GM18526 (cell line): ENCODE measurements around the gene OSBP2.

Source experiments
- POLR2A ChIP-seq: IDR thresholded peaks from 3 replicates; pipeline ENCODE4 v1.6.1; 2011; ENCODE audit not compliant: insufficient read length; ENCODE audit errors: extremely low read depth

The OSBP2 gene

DNA sequence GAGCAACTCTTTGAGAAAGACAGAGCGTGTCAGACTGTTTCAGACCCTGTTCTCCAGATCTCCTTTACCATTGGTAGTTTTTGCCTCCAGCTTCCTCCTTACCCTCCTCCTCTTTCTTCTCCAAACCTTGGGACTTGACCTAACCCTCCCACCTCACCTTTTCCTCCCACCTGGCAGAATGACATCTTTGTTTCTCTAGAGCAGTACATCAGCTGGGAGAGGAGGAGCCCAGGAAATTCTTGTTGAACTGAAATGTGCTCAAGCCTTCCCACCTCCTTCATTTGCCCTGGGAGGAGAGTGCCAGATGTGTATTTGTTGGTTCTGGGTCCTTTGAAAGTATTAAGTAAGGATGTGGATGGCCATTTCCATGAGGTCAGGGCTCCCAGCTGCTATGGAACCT, 17.4 kb downstream of the OSBP2 start:
- TF ChIP-seq POLR2A: no peak

DNA sequence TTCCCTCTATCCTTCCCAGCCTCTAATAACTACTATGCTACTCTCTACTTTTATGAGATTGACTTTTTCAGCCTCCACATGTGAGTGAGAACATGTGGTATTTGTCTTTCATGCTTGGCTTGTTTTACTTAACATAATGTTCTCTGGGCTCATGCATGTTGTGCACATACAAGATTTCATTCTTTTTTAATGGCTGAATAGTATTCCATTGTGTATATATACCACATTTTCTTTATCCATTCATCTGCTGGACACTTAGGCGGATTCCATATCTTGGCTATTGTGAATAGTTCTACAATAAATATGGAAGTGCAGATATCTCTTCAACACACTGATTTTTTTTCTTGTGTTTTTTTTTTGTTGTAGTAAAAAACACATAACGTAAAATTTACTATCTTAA, 19.4 kb downstream of the OSBP2 start:
- no peak for TF ChIP-seq POLR2A

GRCh38 chr22:30717331-30717921, 22.8 kb downstream of the OSBP2 start:
- no peak for TF ChIP-seq POLR2A

GRCh38 chr22:30717952-30718351, 23.3 kb downstream of the OSBP2 start:
- TF ChIP-seq POLR2A: no peak

GRCh38 chr22:30718491-30718890, 23.8 kb downstream of the OSBP2 start:
- no peak for TF ChIP-seq POLR2A

- no peak for TF ChIP-seq POLR2A
These were observed 24.3 kb downstream of the OSBP2 start for GRCh38 chr22:30718938-30719337.

- no peak for TF ChIP-seq POLR2A
These were observed 25.7 kb downstream of the OSBP2 start for GRCh38 chr22:30720263-30720837.

- TF ChIP-seq POLR2A: no peak
These were observed 27.1 kb downstream of the OSBP2 start for GRCh38 chr22:30721741-30722140.

- TF ChIP-seq POLR2A: no peak
These were observed 34.2 kb downstream of the OSBP2 start for GRCh38 chr22:30728826-30729225.

GRCh38 chr22:30731658-30732057, 37.0 kb downstream of the OSBP2 start:
- no peak for TF ChIP-seq POLR2A

DNA sequence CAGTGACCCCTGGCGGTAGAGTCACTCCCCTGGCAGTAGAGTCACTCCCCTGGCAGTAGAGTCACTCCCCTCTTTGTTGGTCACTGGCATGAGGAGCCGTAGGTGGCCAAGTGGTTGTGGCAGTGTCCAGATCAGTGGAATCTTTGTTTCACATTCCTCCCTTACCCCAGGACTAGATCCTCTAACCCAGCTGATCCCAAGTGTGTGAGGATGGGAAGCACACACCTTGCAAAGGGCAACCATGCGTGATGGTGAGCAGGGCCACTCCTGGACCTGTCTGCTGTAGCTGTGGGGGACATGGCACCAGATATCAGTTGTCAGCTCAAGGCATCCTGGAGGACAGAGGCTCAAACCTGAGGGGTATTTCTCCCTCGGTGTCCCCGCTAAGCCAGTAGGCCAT, 37.8 kb downstream of the OSBP2 start:
- no peak for TF ChIP-seq POLR2A

GRCh38 chr22:30733181-30733631, 38.5 kb downstream of the OSBP2 start:
- TF ChIP-seq POLR2A: no peak

- no peak for TF ChIP-seq POLR2A
These were observed 47.9 kb downstream of the OSBP2 start for GRCh38 chr22:30742291-30743256.

DNA sequence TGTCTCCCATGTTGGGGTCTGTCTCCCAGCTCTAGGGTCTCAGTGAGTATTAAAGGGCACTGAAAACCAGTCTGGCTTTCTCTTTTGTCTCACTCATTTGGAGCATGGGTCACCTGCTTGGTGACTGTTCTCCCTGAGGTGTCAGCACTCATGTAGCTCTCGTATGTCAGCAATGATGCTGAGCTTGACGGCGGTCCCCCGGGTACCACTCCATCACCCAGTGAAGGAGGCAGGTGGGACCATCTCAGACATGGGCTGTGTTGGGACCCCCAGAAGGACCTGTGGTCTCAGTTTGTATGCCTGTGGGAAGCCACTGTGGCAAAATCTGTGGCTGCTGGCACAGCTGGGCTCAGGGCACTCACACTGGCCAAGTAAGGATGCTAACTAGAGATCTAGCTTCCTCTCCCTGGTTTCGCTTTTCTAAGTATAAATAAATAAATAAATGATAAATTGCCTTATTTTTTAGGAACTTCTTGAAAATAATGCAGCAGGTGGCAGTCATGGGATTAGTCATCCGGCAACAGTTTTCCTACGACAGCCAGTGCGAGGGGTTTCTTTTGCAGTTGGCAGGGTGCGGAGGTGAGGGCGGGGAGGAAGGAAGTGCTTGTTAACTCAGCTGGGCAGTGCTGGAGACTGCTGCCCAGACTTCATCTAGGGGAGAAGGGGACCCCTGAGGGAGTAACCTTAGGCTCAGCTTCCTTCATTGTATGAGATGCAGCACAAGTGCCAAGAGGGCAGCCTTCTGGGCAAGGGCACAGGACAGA, 48.8 kb downstream of the OSBP2 start:
- no peak for TF ChIP-seq POLR2A

DNA sequence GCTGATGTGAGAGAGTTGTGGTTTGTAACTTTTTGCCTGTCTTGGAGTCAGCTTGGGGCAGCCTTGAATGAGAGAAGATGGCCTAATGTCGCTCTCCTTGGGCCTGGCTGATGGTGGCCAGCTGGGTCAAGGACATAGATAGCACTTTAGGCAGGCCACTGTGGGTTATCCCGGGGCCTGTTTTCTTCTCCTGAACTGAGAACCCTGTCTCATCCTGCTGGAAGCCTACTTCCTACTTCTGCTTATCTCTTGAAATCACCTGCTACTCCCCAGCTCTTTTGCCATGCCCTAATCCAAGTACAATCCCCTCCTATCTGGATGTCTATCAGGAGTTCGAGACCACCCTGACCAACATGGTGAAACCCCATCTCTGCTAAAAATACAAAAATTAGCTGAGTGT, 49.5 kb downstream of the OSBP2 start:
- TF ChIP-seq POLR2A: no peak
